Measurements from ENCODE around the gene AATF.

DNA sequence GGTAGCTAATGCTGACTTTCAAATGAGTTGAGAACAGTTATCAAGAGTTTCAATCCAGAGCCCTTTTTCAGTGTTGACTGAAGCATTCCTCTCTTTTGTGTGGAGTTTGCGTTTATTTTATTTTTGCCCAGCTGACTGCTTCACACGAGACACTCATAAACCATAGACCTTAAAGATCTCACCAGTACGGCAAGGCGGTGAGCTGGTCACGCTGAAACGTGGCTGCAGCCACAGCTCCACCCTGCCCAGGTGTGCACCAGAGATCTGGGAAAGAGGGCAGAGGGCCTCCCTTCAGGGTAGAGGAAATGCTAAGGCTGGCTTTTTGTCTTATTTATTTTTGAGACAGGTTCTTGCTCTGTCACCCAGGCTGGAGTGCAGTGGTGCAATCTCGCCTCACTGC, 112.2 kb downstream of the AATF start:
- no peak for TF ChIP-seq ZNF232 (CRISPR knock-in tag; IDR thresholded peaks at IDR 0.05)
- no peak for TF ChIP-seq CTCF (IDR thresholded peaks at IDR 0.05)
- TF ChIP-seq, protein P1, sequence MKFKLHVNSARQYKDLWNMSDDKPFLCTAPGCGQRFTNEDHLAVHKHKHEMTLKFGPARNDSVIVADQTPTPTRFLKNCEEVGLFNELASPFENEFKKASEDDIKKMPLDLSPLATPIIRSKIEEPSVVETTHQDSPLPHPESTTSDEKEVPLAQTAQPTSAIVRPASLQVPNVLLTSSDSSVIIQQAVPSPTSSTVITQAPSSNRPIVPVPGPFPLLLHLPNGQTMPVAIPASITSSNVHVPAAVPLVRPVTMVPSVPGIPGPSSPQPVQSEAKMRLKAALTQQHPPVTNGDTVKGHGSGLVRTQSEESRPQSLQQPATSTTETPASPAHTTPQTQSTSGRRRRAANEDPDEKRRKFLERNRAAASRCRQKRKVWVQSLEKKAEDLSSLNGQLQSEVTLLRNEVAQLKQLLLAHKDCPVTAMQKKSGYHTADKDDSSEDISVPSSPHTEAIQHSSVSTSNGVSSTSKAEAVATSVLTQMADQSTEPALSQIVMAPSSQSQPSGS (CRISPR knock-in tag; IDR thresholded peaks at IDR 0.05; ENCODE audit: borderline replicate concordance, low read depth) = no peak
- no peak for TF ChIP-seq CREM (CRISPR knock-in tag; IDR thresholded peaks at IDR 0.05)
- TF ChIP-seq, protein P2, sequence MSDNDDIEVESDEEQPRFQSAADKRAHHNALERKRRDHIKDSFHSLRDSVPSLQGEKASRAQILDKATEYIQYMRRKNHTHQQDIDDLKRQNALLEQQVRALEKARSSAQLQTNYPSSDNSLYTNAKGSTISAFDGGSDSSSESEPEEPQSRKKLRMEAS (CRISPR knock-in tag; IDR thresholded peaks at IDR 0.05) = no peak
- TF ChIP-seq ZBTB43 (CRISPR knock-in tag; IDR thresholded peaks at IDR 0.05) = no peak
- TF ChIP-seq AFF4 (CRISPR knock-in tag; IDR thresholded peaks at IDR 0.05; ENCODE audit: borderline replicate concordance) = no peak
- TF ChIP-seq SP1 (CRISPR knock-in tag; conservative IDR thresholded peaks at IDR 0.05) = no peak
- no peak for TF ChIP-seq ZNF121 (CRISPR knock-in tag; IDR thresholded peaks at IDR 0.05)
- TF ChIP-seq ZNF423 (CRISPR knock-in tag; IDR thresholded peaks at IDR 0.05) = no peak
- no peak for TF ChIP-seq HMGXB4 (CRISPR knock-in tag; IDR thresholded peaks at IDR 0.05)

Data from WTC11 (cell line).